Kidney (tissue), 14 donors: ENCODE results near the gene RIOK1. TPM values are rescaled to one million over a fixed set of nuclear protein-coding genes. Genes with fewer than 3 reads are reported as not detected.

Experiments used
- DNase-seq, 5 donors: peaks; one replicate each; pipeline ENCODE4 v3.0.0-alpha.2; 2013 to 2020
- FAIRE-seq: peaks from 2 replicates; lab custom pipeline; 2012; peaks lifted over from hg19 to GRCh38; lab: Jason Lieb, UNC
- H3K27ac ChIP-seq, 2 donors: one replicate each; pipeline ENCODE4 v1.7.0; 2013; ENCODE audit warnings: low read depth in 2 of 2, low read length in 2 of 2, inconsistent platforms in 1 of 2
- H3K27me3 ChIP-seq: one replicate; pipeline ENCODE4 v1.7.1; 2013; ENCODE audit warnings: low read length, inconsistent platforms; ENCODE audit not compliant: control insufficient read depth, insufficient read depth
- H3K36me3 ChIP-seq, 3 donors: one replicate each; pipeline versions ENCODE4 v1.7.0 to v1.7.1; 2013; ENCODE audit warnings: low read length in 3 of 3, control low read depth in 1 of 3, inconsistent platforms in 1 of 3; ENCODE audit not compliant: insufficient read depth in 3 of 3, control insufficient read depth in 2 of 3
- H3K4me1 ChIP-seq, 3 donors: one replicate each; pipeline versions ENCODE4 v1.7.0 to v1.7.1; 2013; ENCODE audit warnings: low read length in 3 of 3, inconsistent platforms in 1 of 3, low read depth in 1 of 3; ENCODE audit not compliant: control insufficient read depth in 2 of 3, insufficient read depth in 2 of 3
- H3K4me3 ChIP-seq, 3 donors: one replicate each; pipeline versions ENCODE4 v1.7.0 to v1.8.1; 2013; ENCODE audit warnings: low read length in 3 of 3, control low read depth in 1 of 3, inconsistent platforms in 1 of 3
- H3K9ac ChIP-seq, 3 donors: one replicate each; pipeline versions ENCODE4 v1.7.0 to v1.7.1; 2013; ENCODE audit warnings: low read length in 3 of 3, control low read depth in 1 of 3, inconsistent platforms in 1 of 3
- H3K9me3 ChIP-seq, 3 donors: one replicate each; pipeline versions ENCODE4 v1.7.0 to v1.7.1; 2013; ENCODE audit warnings: low read length in 3 of 3, control low read depth in 1 of 3, inconsistent platforms in 1 of 3; ENCODE audit not compliant: control insufficient read depth in 2 of 3, insufficient read depth in 1 of 3
- intact Hi-C: fragments of 100-400 bp; cut with DNase I; formaldehyde crosslinking; loops from one replicate; pipeline ENCODE4 v1.11.1; 2022
- polyA plus RNA-seq: library from polyadenylated mRNA; stranded (reverse); fragments of 350-450 nt; fragmentation: Illumina TruSeq; extraction: RNeasy Lipid Tissue Mini Kit (QIAGEN cat#74804); gene quantifications from one replicate; pipeline ENCODE4 v1.2.3, GENCODE V29; 2014; ENCODE audit warnings: low read depth, low replicate concordance; ENCODE audit not compliant: insufficient read depth
- total RNA-seq: library from RNA; stranded (reverse); fragmentation: NEBNext Ultra II Directional; extraction: Animal tissue kit (Norgen Biotek cat#: 25700); gene quantifications from one replicate; pipeline ENCODE4 v1.2.1, GENCODE V29; 2021
- TF ChIP-seq, protein P1 (sequence below): IDR thresholded peaks from 3 replicates; pipeline ENCODE4 v1.5.1; 2012; ENCODE audit warnings: mild to moderate bottlenecking, moderate library complexity, borderline replicate concordance; ENCODE audit not compliant: insufficient read depth; ENCODE audit errors: extremely low read depth
- donor health status: control.
- donor health status: control.
- donor health status: control.
- donor health status: control.
- donor health status: control.
- donor health status: DM: yes; HTN: yes; CAD: no.
- donor health status: Normal renal cell carcinoma (clear cell type).

RIOK1 gene
- total and polyA plus RNA-seq, 2 donors from 2014 or later, result 8.5 to 19.8 TPM

DNA sequence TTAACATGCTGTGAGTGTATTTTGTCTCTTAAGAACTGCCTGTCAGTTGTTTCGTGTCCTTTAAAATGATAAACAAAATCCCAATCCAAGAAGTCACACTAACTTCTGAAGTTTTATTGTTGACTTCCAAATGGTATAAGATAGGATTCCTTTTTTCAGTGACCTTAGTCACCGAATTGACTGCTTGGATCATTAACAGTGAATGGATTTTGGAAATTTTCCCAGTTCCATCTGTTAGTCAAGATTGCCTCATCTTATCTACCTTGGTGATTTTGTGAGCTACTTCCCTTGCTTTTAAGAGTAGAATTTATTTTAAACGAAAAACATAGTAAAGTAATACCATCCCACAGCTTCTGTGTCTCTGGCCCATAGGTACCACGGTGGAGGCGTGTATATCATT lies 14.9 kb downstream of the RIOK1 start:
- H3K9me3 ChIP-seq, result no peaks in the 10 kb centered on the region
- DNase-seq (no peak), FAIRE-seq (no peak)
- TF ChIP-seq, protein P1, sequence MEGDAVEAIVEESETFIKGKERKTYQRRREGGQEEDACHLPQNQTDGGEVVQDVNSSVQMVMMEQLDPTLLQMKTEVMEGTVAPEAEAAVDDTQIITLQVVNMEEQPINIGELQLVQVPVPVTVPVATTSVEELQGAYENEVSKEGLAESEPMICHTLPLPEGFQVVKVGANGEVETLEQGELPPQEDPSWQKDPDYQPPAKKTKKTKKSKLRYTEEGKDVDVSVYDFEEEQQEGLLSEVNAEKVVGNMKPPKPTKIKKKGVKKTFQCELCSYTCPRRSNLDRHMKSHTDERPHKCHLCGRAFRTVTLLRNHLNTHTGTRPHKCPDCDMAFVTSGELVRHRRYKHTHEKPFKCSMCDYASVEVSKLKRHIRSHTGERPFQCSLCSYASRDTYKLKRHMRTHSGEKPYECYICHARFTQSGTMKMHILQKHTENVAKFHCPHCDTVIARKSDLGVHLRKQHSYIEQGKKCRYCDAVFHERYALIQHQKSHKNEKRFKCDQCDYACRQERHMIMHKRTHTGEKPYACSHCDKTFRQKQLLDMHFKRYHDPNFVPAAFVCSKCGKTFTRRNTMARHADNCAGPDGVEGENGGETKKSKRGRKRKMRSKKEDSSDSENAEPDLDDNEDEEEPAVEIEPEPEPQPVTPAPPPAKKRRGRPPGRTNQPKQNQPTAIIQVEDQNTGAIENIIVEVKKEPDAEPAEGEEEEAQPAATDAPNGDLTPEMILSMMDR, result no peak
- H3K27ac ChIP-seq, result no peak overlapping the region
- H3K27me3 ChIP-seq, result no peaks in the 10 kb centered on the region
- no peak overlapping the region for H3K4me3 ChIP-seq
- no peaks in the 10 kb centered on the region for H3K4me1 ChIP-seq
- peaks cover 3 to 36% (median 24%) of the 10 kb centered on the region in 3 donors for H3K36me3 ChIP-seq
- H3K9ac ChIP-seq, result no peak overlapping the region
- intact Hi-C loops, result no loop called here

DNA sequence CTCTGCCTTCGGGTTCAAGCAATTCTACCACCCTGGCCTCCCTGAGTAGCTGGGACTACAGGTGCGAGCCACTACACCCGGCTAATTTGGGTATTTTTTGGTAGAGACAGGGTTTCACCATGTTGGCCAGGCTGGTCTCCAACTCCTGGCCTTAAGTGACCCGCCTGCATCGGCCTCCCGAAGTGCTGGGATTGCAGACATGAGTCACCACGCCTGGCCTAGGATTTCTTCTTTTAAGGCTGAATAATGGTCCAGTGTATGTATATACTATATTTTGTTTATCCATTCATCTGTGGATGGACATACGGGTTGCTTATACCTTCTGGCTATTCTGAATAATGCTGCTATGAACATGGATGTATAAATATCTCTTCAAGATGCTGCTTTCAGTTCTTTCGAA lies 17.1 kb downstream of the RIOK1 start:
- peaks cover 3 to 47% (median 22%) of the 10 kb centered on the region in 3 donors for H3K36me3 ChIP-seq
- H3K9me3 ChIP-seq, result no peaks in the 10 kb centered on the region
- intact Hi-C loops, result no loop called here
- TF ChIP-seq, protein P1, result no peak
- H3K9ac ChIP-seq, result no peak overlapping the region
- no peak overlapping the region for H3K4me3 ChIP-seq
- DNase-seq (no peak), FAIRE-seq (no peak)
- no peaks in the 10 kb centered on the region for H3K27me3 ChIP-seq
- H3K27ac ChIP-seq, result no peak overlapping the region
- no peaks in the 10 kb centered on the region for H3K4me1 ChIP-seq

DNA sequence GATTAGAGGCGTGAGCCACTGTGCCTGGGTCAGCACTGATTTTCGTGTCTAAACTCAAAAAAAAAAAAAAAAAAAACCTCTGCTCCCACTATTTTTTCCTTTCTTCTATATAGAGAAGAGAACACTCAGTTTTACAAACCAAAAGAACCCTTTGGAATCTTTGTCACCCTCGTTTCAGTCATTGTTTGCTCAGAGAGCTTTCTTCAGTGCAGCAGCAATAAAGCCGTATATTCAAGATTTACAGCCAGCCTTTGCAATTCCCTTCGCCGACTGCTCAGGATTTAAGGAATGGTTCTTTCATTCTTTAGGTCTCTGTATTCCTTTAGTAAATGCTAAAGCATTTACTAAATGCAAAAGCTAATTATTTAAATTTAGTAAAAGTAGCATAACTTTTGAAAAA lies 20.1 kb downstream of the RIOK1 start:
- peaks cover 0 to 6% (median 0%) of the 10 kb centered on the region in 3 donors for H3K4me1 ChIP-seq
- intact Hi-C loops, result loop anchor here (10.0 kb wide), 1 partner anchor 205 kb away; no protein-coding TSS in a partner anchor
- DNase-seq, result peak in 2 of 5 donors; percentile 21 to 43
- no peak overlapping the region for H3K27ac ChIP-seq
- TF ChIP-seq, protein P1, result no peak
- H3K27me3 ChIP-seq, result no peaks in the 10 kb centered on the region
- no peak overlapping the region for H3K4me3 ChIP-seq
- peaks cover 3 to 40% (median 11%) of the 10 kb centered on the region in 3 donors for H3K36me3 ChIP-seq
- no peaks in the 10 kb centered on the region for H3K9me3 ChIP-seq
- FAIRE-seq, result no peak
- H3K9ac ChIP-seq, result no peak overlapping the region

DNA sequence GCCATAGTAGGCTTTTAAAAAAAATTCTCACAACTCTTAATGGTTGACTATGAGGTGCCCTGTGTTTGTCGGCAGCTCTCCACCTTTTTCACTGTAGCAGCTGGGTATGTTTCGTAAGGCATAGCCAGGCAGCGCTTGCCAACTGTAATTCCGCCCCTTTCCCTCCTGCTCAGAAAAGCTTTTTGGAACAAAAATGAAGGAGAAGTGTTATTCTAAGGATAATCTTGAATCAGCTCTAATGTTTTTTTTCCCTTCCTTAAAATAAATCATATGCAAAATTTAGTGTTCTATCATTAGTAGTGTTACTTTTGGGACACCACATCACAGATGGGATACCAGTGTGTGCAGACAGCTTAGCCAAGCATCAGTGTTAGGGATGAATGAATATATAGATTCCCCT lies 21.2 kb downstream of the RIOK1 start:
- intact Hi-C loops, result loop anchor here (10.0 kb wide), 1 partner anchor 204 kb away; no protein-coding TSS in a partner anchor
- DNase-seq, result no peak
- peaks cover 3 to 44% (median 12%) of the 10 kb centered on the region in 3 donors for H3K36me3 ChIP-seq
- no peak for FAIRE-seq
- TF ChIP-seq, protein P1, result no peak
- no peaks in the 10 kb centered on the region for H3K27me3 ChIP-seq
- H3K4me1 ChIP-seq, result peaks cover 0 to 6% (median 0%) of the 10 kb centered on the region in 3 donors
- no peaks in the 10 kb centered on the region for H3K9me3 ChIP-seq
- H3K4me3 ChIP-seq, result no peak overlapping the region
- H3K27ac ChIP-seq, result no peak overlapping the region
- H3K9ac ChIP-seq, result no peak overlapping the region
